GM19043 (cell line): ENCODE results near the gene MAN2A1.
"Not testable (repeated sequence)": the region's sequence is repeated elsewhere in the genome, so short reads cannot be mapped to it uniquely, and the experiment has no call there.

Experiments
- ATAC-seq: cut with Tn5 transposase; IDR thresholded peaks from one replicate; pipeline ENCODE4 v1.9.1; 2021; ENCODE audit warnings: low read depth; ENCODE audit not compliant: unreplicated experiment

Gene MAN2A1

DNA sequence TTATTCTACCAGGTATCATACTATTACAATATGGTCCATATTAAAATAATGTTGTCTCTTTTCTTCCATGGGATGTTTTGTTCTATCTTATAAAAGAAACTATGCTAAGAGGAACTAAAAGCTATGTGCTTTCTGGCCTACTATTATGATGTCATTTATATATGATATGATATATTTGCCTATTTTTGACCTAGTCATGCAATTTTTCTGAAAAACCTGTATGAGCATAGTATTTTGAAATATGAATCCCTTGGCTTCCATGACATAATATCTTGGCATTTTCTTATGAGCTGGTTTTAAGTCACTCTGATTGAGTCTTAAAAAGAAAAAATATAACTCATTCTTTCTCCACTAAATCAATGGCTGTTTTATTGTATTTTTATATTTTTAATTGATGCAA, 60.7 kb downstream of the MAN2A1 start:
- ATAC-seq: no peak

GRCh38 chr5:109753279-109753678, 63.6 kb downstream of the MAN2A1 start:
- ATAC-seq: no peak

DNA sequence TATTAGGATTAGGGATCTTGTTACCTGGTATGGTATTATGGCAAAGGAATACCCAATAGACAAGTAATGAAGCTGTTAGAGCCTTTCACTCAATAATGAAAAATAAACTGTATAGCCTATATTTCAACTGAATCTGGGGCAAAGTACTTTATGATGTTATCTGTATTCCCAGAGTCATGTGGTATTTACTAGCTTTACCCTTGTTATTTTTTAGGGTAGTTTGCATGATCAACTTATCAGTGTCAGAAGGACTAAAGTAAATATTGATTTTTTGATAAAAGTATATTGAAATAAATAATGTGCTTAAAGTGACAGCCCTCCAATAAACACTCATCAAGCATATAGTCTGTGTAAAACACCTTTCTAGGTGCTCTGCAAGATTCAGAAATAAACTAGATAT, 64.6 kb downstream of the MAN2A1 start:
- no peak for ATAC-seq

DNA sequence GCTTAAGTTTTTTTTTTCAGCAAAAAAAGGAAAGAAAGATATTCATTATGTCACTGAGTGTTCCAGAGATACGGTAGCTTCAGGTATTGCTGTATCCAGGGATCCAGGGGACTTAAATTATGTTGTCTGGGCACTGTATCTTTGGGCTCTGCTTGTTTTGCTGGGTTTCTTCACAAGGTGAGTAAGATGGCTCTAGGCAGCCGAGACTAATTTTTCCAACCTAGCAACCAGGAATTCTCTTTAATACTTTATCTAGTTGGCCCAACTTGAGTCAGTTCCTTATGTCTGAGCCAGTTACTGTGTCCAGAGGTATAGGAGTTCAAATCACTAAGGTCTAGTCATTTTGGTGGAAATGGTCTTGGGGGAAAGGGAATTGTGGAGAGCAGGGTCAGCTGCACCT, 66.0 kb downstream of the MAN2A1 start:
- no peak for ATAC-seq

DNA sequence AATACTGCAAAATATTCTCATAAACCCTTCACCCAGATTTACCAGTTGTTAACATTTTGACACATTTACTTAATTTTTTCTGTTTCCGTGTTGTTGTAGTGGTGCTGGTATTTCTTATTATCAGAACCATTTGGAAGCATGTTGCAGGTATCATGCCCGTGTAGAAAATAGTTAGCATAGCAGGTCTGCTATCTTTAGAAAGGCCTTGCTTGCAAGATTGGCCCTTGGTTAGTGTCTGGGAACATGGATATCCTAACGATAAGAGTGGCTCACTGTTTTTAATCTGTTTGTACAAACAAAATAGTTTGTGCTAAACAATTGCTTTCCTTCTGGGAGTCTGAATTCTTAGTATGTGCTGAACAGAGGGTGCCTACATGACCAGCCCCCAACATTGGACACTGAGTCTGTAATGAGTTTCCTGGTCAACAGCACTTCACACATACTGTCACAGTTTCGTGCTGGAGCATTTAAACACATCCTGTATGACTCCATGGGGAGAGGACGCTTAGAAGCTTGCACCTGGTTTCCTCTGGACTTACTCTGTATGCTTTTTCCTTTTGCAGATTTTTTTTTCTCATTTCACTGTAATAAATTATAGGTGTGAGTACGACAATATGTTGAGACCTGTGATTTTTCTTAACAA, 66.9 kb downstream of the MAN2A1 start:
- no peak for ATAC-seq

GRCh38 chr5:109757490-109757889, 67.8 kb downstream of the MAN2A1 start:
- ATAC-seq: no peak

- peak; percentile 74 for ATAC-seq
Measured at GRCh38 chr5:109759306-109759705, 69.6 kb downstream of the MAN2A1 start.

DNA sequence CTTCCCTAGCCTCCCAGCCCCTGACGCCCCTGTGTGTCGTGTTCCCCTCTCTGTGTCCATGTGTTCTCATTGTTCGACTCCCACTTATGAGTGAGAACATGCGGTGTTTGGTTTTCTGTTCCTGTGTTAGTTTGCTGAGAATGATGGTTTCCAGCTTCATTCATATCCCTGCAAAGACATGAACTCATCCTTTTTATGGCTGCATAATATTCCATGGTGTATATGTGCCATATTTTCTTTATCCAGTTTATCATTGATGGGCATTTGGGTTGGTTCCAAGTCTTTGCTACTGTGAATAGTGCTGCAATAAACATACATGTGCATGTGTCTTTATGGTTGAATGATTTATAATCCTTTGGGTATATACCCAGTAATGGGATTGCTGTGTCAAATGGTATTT, 70.4 kb downstream of the MAN2A1 start:
- not testable (repeated sequence) for ATAC-seq

GRCh38 chr5:109762821-109763220, 73.1 kb downstream of the MAN2A1 start:
- ATAC-seq: no peak

DNA sequence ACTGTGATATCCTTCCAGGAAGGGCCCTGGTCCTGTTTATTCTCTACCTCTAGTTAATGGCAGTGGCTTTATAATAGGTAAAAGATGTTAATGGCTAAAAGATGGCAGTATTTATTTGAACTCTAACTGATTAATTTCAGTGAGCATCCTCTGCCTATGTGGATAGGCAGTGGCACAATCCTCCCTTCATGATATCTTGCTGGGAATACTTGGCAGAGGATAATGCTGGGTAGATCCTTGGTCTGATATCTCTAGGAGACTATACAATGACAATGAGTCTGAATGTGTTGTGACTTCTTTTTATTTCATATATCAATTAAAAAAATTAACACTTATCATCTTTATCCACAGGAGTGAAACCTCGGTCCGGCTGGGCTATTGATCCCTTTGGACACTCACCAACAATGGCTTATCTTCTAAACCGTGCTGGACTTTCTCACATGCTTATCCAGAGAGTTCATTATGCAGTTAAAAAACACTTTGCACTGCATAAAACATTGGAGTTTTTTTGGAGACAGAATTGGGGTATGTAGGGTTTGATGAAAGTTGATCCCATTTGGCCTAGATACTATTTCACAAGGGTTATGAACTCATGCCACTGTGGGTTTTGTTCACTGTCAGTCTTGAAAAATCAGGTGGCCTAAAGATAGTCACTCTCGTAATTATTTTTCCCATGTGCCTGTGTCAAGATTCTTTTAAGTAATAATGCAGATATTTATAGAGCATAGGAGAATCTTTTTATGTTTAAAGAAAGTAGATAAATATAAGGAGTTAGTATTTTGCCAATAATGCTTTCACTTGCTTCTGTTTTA, 77.7 kb downstream of the MAN2A1 start:
- no peak for ATAC-seq

GRCh38 chr5:109767997-109768396, 78.3 kb downstream of the MAN2A1 start:
- no peak for ATAC-seq

DNA sequence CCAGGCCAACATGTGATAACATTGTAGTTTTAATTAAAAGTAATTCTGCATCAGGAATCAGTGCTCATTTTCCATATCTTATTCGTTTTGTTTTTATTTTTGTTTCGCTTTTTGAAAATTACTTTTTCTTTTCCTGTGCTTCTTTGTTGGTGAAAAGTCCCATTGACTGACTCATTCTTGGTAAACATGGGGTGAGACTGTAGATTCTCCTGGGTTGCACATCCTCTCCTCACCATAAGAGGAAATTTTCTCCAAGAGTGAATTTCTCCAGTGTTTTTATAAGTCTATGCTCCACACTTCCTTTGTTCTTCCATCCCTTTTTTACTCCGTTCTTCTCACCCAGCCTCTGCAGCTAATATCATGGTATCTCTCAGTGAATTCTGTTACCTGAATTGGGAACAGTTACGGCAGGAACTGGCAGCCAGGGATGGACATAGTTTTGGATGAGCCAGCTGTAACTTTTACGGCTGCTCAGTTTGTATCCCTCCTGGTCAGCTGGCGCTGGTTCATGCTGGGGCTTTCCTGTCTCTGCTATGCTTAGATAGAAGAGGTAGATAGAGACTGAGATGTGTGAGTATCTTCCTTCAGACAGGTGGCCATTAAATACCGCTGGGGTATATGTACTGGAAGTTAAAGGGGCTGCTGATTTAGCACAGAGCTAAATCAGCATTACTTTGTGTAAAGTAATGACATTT, 80.0 kb downstream of the MAN2A1 start:
- no peak for ATAC-seq

DNA sequence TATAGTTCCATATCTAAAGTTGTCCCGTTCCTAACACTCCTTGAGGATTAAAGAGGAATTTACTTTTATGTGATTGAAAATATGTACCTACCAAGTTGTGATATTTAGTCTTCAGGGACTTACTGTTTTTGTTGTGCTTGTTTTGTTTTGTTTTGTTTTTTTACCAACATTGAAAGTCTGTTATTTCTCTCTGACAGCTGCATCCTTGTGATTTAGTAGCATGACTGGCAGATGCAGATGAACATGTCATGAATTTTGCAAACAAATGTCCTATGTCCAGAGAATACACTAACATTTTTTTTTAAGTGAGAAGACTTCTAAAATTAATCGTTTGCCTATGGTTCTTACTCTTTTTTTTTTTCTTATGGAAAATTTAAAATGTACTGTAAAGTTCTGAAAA, 85.4 kb downstream of the MAN2A1 start:
- no peak for ATAC-seq

DNA sequence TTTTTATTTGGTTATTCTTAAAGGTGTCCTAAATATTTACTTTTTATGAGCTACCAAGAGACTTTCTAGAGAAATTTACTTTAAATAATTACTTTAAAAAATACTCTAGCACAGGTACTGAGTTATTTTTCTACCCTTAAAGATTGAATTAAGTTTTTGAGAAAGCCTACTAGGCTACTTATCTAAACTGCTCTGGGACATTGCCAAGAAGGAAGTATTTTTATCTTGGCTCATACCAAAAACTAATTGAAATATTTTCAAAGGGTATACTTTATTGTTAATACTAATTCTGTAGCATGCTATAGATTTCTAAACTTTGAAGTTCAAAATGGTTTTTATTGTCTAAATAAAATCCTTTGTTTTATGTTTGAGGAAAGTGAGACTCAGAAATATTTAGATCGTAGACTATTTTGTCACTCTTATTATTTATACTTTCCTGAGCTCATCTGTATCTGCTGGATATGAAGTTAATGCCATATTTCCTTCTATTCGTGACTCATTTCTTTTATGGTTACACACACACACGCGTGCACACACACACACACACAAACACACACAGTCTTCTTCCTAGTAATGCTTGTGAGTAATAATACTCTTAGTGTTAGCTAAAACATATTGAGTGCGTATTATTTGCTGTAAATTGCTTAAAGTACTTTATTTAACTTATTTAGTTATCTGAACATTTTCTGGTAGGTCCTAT, 89.5 kb downstream of the MAN2A1 start:
- ATAC-seq: no peak

GRCh38 chr5:109784687-109785086, 95.0 kb downstream of the MAN2A1 start:
- no peak for ATAC-seq

DNA sequence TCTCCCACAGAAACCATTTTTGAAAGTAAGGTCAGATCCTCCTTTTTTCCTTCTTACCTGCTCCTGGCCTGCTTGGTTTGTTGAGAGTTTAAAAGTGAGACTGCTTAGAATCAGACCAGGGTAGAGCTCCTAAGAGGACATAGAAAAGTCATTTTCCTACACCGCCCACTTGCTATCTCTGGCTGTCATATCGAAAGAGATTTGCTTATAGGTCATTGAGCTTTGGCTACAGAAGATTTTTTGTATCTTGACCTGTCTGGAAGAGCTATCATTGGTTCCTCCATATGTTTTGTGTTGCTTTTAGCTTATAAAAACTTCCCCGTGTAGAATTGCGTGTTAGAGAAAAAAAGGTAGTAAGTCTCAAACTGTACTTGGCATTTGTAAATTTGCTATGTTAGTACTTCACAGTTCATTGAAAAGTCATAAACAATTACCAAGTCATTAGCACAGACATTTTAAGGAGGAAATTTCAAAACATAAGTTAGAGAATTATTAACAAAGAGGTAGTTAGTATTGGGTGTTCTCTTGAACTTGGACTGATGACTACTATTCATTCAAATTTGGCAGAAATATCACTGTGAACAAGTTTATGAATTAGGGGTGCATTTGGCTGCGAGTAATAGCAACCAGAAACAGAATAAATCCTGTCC, 96.6 kb downstream of the MAN2A1 start:
- ATAC-seq: no peak

- peak; percentile 97 for ATAC-seq
Measured at GRCh38 chr5:109788596-109788995, 98.9 kb downstream of the MAN2A1 start.

- ATAC-seq: no peak
Measured at GRCh38 chr5:109792613-109793012, 102.9 kb downstream of the MAN2A1 start.

DNA sequence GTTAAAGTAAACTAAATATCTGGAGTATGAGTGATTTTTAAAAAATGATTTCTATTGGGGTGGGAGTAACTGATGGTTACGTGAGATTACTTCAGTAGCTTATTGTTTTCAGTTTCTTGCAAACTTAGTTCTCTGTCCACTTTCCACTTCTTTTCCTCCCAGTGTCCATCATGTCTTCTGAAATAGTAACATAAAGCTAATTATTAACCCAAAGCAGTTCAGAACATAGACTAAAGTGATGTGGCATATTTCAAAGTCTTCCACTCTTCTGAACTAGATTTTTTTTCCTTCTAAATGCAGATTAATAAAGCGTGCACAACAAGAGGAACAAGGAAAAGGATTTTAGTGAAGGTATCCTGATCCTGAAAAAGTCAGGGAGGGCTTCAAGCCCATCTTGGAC, 114.1 kb downstream of the MAN2A1 start:
- ATAC-seq: peak; percentile 34

- ATAC-seq: peak; percentile 68
Measured at GRCh38 chr5:109805472-109805871, 115.7 kb downstream of the MAN2A1 start.
